Measurements from ENCODE around the gene PRDM2. TPM values are rescaled to one million over a fixed set of nuclear protein-coding genes. Genes with fewer than 3 reads are reported as not detected.
"Not testable (repeated sequence)": the region's sequence is repeated elsewhere in the genome, so short reads cannot be mapped to it uniquely, and the experiment has no call there.

Gene PRDM2
- total and polyA plus RNA-seq, 2 experiments from 2014 or later: 19.1 to 26.0 TPM

DNA sequence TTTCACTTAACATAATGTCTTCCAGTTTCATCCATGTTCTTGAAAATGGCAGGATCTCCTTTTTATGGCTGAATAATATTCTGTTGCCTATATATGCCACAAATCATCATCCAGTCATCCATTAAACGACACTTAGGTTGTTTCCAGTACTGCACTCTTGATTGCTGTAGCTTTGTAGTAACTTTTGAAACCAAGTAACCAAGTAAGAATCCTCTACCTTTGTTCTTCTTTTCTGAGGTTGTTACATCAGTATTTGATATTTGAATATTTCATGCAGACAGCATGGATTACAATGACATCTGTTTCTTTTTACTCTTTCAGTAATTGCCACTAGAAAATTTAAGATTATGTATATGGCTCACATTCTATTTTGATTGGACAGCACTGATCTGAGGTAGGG is 22.1 kb upstream of the PRDM2 start:
- peaks cover 4% of the 10 kb centered on the region for H3K27me3 ChIP-seq
- DNase-seq (ENCODE audit: low read depth in 1 of 2, low spot score in 1 of 2): no peak
- no peaks in the 10 kb centered on the region for H3K36me3 ChIP-seq
- TF ChIP-seq, protein P1, sequence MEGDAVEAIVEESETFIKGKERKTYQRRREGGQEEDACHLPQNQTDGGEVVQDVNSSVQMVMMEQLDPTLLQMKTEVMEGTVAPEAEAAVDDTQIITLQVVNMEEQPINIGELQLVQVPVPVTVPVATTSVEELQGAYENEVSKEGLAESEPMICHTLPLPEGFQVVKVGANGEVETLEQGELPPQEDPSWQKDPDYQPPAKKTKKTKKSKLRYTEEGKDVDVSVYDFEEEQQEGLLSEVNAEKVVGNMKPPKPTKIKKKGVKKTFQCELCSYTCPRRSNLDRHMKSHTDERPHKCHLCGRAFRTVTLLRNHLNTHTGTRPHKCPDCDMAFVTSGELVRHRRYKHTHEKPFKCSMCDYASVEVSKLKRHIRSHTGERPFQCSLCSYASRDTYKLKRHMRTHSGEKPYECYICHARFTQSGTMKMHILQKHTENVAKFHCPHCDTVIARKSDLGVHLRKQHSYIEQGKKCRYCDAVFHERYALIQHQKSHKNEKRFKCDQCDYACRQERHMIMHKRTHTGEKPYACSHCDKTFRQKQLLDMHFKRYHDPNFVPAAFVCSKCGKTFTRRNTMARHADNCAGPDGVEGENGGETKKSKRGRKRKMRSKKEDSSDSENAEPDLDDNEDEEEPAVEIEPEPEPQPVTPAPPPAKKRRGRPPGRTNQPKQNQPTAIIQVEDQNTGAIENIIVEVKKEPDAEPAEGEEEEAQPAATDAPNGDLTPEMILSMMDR (IDR thresholded peaks at IDR 0.05; ENCODE audit: low read depth, low read length): no peak
- H3K4me3 ChIP-seq: no peak overlapping the region
- H3K27ac ChIP-seq: no peak overlapping the region
- no peaks in the 10 kb centered on the region for H3K9me3 ChIP-seq (ENCODE audit: low read depth)
- no peaks in the 10 kb centered on the region for H3K4me1 ChIP-seq (ENCODE audit: low read depth)

DNA sequence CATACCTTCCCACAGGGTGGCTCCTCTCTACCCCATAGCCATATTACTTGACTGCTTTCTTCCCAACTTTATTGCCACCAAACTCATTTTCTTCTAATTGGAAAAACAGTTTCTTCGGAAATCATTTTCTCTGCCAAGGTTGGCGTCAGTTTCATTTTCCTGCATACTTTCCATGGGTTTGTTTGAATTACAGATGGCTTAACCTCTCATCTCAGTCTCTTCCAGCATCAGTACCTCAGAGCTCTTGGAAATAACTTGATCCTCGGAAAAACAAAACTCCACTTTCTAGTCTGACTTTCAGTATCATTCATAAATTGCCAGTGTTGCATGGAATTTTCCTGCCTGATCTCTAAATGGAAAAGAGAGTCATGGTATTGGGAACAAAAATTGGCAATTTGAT is 20.3 kb upstream of the PRDM2 start:
- Histone ChIP-seq H3K4me3 (no peak overlapping the region), H3K27me3 (peaks cover 4% of the 10 kb centered on the region), H3K27ac (no peak overlapping the region), H3K9me3 (ENCODE audit: low read depth) (no peaks in the 10 kb centered on the region), H3K4me1 (ENCODE audit: low read depth) (no peaks in the 10 kb centered on the region), H3K36me3 (no peaks in the 10 kb centered on the region)
- TF ChIP-seq, protein P1 (IDR thresholded peaks at IDR 0.05; ENCODE audit: low read depth, low read length): no peak
- DNase-seq (ENCODE audit: low read depth in 1 of 2, low spot score in 1 of 2): no peak

DNA sequence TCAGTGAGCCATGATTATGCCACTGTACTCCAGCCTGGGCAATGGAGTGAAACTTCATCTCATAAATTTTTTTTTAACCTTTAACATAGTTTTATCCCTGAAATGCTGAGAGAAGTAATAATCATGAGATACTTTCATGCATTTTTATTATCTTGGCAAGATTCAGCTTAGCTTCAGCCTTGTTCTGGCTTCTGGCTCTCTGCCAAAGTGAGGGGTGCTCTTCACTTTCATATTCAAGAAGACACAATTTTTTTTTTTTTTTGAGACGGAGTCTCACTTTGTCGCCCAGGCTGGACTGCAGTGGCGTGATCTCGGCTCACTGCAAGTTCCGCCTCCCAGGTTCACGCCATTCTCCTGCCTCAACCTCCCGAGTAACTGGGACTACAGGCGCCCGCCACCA is 19.4 kb upstream of the PRDM2 start:
- not testable (repeated sequence) for H3K4me3 ChIP-seq; H3K27ac ChIP-seq; H3K4me1 ChIP-seq (ENCODE audit: low read depth); H3K27me3 ChIP-seq; H3K36me3 ChIP-seq; H3K9me3 ChIP-seq (ENCODE audit: low read depth)
- peak in 1 of 2 donors; percentile 10 for DNase-seq (ENCODE audit: low read depth in 1 of 2, low spot score in 1 of 2)

DNA sequence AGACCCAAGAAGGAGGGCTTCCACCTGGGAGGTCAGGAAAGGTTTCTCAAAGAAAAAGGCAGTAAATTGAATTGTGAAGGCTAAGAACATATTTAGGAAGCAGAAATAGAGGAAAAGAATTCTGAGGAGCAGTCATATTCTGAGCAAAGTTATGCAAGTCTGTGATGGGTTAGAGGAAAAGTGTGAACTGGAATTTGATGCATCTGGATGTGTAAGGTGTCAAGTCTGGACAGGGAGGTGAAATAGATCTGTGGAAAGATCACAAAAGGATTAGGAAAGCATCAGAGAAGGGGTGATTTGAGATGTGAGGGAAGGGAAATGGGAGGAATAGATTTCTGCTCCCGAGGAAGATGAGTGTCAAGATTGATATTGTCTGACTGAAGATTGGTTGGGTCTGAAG is 18.1 kb upstream of the PRDM2 start:
- H3K4me3 ChIP-seq: no peak overlapping the region
- H3K9me3 ChIP-seq (ENCODE audit: low read depth): no peaks in the 10 kb centered on the region
- H3K27me3 ChIP-seq: peaks cover 4% of the 10 kb centered on the region
- no peak overlapping the region for H3K27ac ChIP-seq
- DNase-seq (ENCODE audit: low read depth in 1 of 2, low spot score in 1 of 2): no peak
- H3K36me3 ChIP-seq: no peaks in the 10 kb centered on the region
- no peaks in the 10 kb centered on the region for H3K4me1 ChIP-seq (ENCODE audit: low read depth)
- TF ChIP-seq, protein P1 (IDR thresholded peaks at IDR 0.05; ENCODE audit: low read depth, low read length): no peak

DNA sequence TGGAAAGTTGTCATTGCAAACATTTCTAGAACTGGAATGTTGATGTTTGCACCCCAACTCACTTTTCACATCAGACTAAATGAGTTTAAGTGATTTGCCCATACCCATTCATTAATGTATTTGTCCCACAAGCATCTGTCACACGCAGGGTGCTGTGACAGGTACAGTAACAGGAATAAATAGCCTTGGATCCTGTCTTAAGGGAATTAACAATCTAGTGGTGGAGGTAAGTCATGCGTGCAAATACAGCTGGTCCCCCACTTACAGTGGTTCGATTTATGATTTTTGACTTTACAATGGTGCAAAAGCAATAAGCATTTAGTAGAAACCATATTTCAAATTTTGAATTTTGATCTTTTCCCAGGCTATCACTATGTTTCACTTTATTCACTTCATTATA is 17.5 kb upstream of the PRDM2 start:
- no peaks in the 10 kb centered on the region for H3K9me3 ChIP-seq (ENCODE audit: low read depth)

DNA sequence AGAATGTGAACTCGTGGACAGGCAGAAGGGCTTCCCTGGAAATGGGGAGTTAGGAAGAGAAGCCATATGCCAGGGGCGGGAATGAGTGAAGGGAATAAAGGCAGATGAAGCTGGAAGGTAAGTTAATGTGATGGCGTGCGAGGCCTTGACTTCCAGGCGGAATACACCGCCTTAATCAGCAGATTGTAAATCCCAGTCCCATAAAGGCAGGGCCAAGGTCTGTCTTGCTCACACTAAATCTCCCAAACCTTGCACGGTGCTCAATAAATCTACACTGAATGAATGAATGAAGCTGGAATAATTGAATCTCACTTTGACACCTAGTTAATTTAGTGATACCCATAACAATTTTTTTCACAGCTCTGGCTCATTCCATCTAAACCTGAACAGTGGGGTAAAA is 16.8 kb upstream of the PRDM2 start:
- TF ChIP-seq, protein P1 (IDR thresholded peaks at IDR 0.05; ENCODE audit: low read depth, low read length): no peak
- no peak overlapping the region for H3K4me3 ChIP-seq
- no peak for DNase-seq (ENCODE audit: low read depth in 1 of 2, low spot score in 1 of 2)
- peaks cover 4% of the 10 kb centered on the region for H3K27me3 ChIP-seq
- no peaks in the 10 kb centered on the region for H3K9me3 ChIP-seq (ENCODE audit: low read depth)
- no peak overlapping the region for H3K27ac ChIP-seq
- H3K4me1 ChIP-seq (ENCODE audit: low read depth): no peaks in the 10 kb centered on the region
- no peaks in the 10 kb centered on the region for H3K36me3 ChIP-seq

More for the DNA sequence above, 17.5 kb upstream of the PRDM2 start:
- no peaks in the 10 kb centered on the region for H3K4me1 ChIP-seq (ENCODE audit: low read depth)
- no peaks in the 10 kb centered on the region for H3K36me3 ChIP-seq
- TF ChIP-seq, protein P1 (IDR thresholded peaks at IDR 0.05; ENCODE audit: low read depth, low read length): no peak
- no peak overlapping the region for H3K4me3 ChIP-seq
- H3K27me3 ChIP-seq: peaks cover 4% of the 10 kb centered on the region
- no peak for DNase-seq (ENCODE audit: low read depth in 1 of 2, low spot score in 1 of 2)
- H3K27ac ChIP-seq: no peak overlapping the region
